PC-3 (cell line): ENCODE data around the gene ISOC1. TPM values are rescaled to one million over a fixed set of nuclear protein-coding genes. Genes with fewer than 3 reads are reported as not detected.

ENCODE experiments used
- ATAC-seq: fragments of 200-7000 bp; cut with Tn5 transposase; 2 replicates; pipeline ENCODE4 v1.9.1; 2020; ENCODE audit warnings: mild to moderate bottlenecking, moderate library complexity
- BruUV-seq: library from RNA; stranded (reverse); fragments of 400-500 nt; replicated peaks from 2 replicates; lab custom pipeline; 2021; lab: Mats Ljungman, UMichigan
- CTCF ChIA-PET: fragments of 300-600 bp; sonication (Branson Sonifier 250); formaldehyde crosslinking; loops from one replicate; lab custom pipeline; 2022; ENCODE audit warnings: antibody characterized with exemption; lab: Charles Lee
- POLR2A ChIA-PET: fragments of 300-600 bp; sonication (Branson Sonifier 250); formaldehyde crosslinking; loops from one replicate; lab custom pipeline; 2022; ENCODE audit warnings: antibody characterized with exemption; ENCODE audit not compliant: unreplicated experiment; lab: Charles Lee
- DNase-seq: peaks from one replicate; pipeline ENCODE4 v3.0.0-alpha.2; 2015
- H2AFZ ChIP-seq: fragments of 300-600 bp; sonication (generic); 2 replicates; pipeline ENCODE4 v1.6.0; 2016; ENCODE audit warnings: antibody characterized with exemption, low read length
- H3F3A ChIP-seq: fragments of 300-600 bp; sonication (generic); one replicate; pipeline ENCODE4 v1.6.0; 2017; ENCODE audit warnings: antibody characterized with exemption, low read length, control low read depth, mild to moderate bottlenecking; ENCODE audit not compliant: unreplicated experiment
- H3K27ac ChIP-seq: fragments of 300-600 bp; sonication (generic); 2 replicates; pipeline ENCODE4 v1.5.1; 2016; ENCODE audit warnings: mild to moderate bottlenecking, low read length
- H3K27me3 ChIP-seq: fragments of 300-600 bp; sonication (generic); 2 replicates; pipeline ENCODE4 v1.6.1; 2016; ENCODE audit warnings: low read length, mixed read lengths
- H3K36me3 ChIP-seq: fragments of 300-600 bp; sonication (generic); 2 replicates; pipeline ENCODE4 v1.6.1; 2016; ENCODE audit warnings: low read depth, mixed run types, low read length, mixed read lengths
- H3K4me1 ChIP-seq: fragments of 300-600 bp; sonication (generic); 2 replicates; pipeline ENCODE4 v1.5.1; 2016; ENCODE audit warnings: low read length; ENCODE audit not compliant: insufficient read depth
- H3K4me2 ChIP-seq: fragments of 300-600 bp; sonication (generic); 2 replicates; pipeline ENCODE4 v1.6.0; 2016; ENCODE audit warnings: low read length
- H3K4me3 ChIP-seq: fragments of 300-600 bp; sonication (generic); 2 replicates; pipeline ENCODE4 v1.5.1; 2016; ENCODE audit warnings: mild to moderate bottlenecking, low read length, mixed read lengths
- H3K79me2 ChIP-seq: fragments of 300-600 bp; sonication (generic); 2 replicates; pipeline ENCODE4 v1.6.1; 2017; ENCODE audit warnings: low read length, mixed read lengths
- H3K9ac ChIP-seq: fragments of 300-600 bp; sonication (generic); 2 replicates; pipeline ENCODE4 v1.6.0; 2016; ENCODE audit warnings: mild to moderate bottlenecking, low read length
- H3K9me2 ChIP-seq: fragments of 300-600 bp; sonication (generic); replicated peaks from 2 replicates; pipeline ENCODE4 v1.6.1; 2016; ENCODE audit warnings: mixed run types, low read length, mixed read lengths
- H3K9me3 ChIP-seq: fragments of 300-600 bp; sonication (generic); 2 replicates; pipeline ENCODE4 v1.6.1; 2016; ENCODE audit warnings: low read length, mixed read lengths
- H4K20me1 ChIP-seq: fragments of 300-600 bp; sonication (generic); 2 replicates; pipeline ENCODE4 v1.6.1; 2016; ENCODE audit warnings: low read length, mixed read lengths
- EZH2 ChIP-seq: fragments of 300-600 bp; sonication (generic); IDR thresholded peaks from one replicate; pipeline ENCODE4 v1.6.1; 2017; ENCODE audit warnings: antibody characterized with exemption, mild to moderate bottlenecking, low read length; ENCODE audit not compliant: unreplicated experiment
- EZH2phosphoT487 ChIP-seq: fragments of 300-600 bp; sonication (generic); IDR thresholded peaks from 2 replicates; pipeline ENCODE4 v1.6.1; 2018; ENCODE audit warnings: mild to moderate bottlenecking, antibody characterized with exemption, low read length, borderline replicate concordance
- intact Hi-C: fragments of 100-400 bp; cut with micrococcal nuclease; formaldehyde crosslinking; loops from 2 replicates; pipeline ENCODE4 v1.9.0; 2023
- total RNA-seq: library from RNA; depleted of rRNA; stranded (reverse); fragments of >200 nt; gene quantifications from 2 replicates; pipeline ENCODE4 v1.2.3, GENCODE V29; 2014
- TF ChIP-seq, protein P1 (sequence below): fragments of 300-600 bp; sonication (generic); conservative IDR thresholded peaks from 2 replicates; pipeline ENCODE4 v1.5.1; 2017; ENCODE audit warnings: antibody characterized with exemption, low read depth, mild to moderate bottlenecking, low read length

The ISOC1 gene
- total RNA-seq, 1 experiment from 2014 or later, result 27.3 TPM

- H2AFZ ChIP-seq, result no peak overlapping the region
- no peaks in the 10 kb centered on the region for H3K36me3 ChIP-seq
- no peaks in the 10 kb centered on the region for H3K9me3 ChIP-seq
- no peak for ATAC-seq
- no peaks in the 10 kb centered on the region for H3K79me2 ChIP-seq
- H4K20me1 ChIP-seq, result no peaks in the 10 kb centered on the region
- 0 out of 2 replicates have a peak, but pooled peaks cover 9% of the 10 kb centered on the region for H3K4me1 ChIP-seq
- H3K9ac ChIP-seq, result no peak overlapping the region
- H3K4me2 ChIP-seq, result no peak overlapping the region
- CTCF ChIA-PET, result no interaction called here
- no peak overlapping the region for H3K27ac ChIP-seq
- no TSS peak for BruUV-seq
- POLR2A ChIA-PET, result no interaction called here
- H3K4me3 ChIP-seq, result no peak overlapping the region
- H3K9me2 ChIP-seq, result no peaks in the 10 kb centered on the region
- intact Hi-C loops, result no loop called here
- DNase-seq, result no peak
- H3K27me3 ChIP-seq, result no peaks in the 10 kb centered on the region
- no peaks in the 10 kb centered on the region for H3F3A ChIP-seq
- TF ChIP-seq EZH2 (no peak), EZH2phosphoT487 (no peak)
- TF ChIP-seq, protein P1, sequence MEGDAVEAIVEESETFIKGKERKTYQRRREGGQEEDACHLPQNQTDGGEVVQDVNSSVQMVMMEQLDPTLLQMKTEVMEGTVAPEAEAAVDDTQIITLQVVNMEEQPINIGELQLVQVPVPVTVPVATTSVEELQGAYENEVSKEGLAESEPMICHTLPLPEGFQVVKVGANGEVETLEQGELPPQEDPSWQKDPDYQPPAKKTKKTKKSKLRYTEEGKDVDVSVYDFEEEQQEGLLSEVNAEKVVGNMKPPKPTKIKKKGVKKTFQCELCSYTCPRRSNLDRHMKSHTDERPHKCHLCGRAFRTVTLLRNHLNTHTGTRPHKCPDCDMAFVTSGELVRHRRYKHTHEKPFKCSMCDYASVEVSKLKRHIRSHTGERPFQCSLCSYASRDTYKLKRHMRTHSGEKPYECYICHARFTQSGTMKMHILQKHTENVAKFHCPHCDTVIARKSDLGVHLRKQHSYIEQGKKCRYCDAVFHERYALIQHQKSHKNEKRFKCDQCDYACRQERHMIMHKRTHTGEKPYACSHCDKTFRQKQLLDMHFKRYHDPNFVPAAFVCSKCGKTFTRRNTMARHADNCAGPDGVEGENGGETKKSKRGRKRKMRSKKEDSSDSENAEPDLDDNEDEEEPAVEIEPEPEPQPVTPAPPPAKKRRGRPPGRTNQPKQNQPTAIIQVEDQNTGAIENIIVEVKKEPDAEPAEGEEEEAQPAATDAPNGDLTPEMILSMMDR, result no peak
These were observed 24.3 kb downstream of the ISOC1 start for GRCh38 chr5:129118826-129119225.

DNA sequence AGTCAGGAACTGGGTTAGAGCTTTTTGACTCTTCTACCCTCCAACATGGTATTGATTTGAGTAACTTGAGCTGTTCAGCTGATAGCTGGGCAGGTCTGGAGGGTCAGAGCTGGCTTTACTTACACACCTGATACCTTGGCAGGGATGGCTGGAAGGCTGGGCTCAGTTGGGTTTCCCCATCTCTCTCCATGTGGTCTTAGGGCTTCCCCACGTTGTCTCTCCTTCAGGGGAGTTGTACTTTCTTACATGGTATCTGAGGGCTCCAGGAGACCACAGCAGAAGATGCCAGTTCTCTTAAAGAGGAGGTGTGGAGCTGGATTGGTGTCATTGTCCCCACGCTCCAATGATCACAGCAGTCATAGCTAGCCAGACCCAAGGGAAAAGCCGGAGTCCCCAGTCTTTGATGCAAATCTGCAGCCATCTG lies 25.6 kb downstream of the ISOC1 start:
- H3F3A ChIP-seq, result no peaks in the 10 kb centered on the region
- H3K9me3 ChIP-seq, result no peaks in the 10 kb centered on the region
- no peak for ATAC-seq
- no peak for DNase-seq
- CTCF ChIA-PET, result no interaction called here
- H3K4me1 ChIP-seq, result 0 out of 2 replicates have a peak, but pooled peaks cover 9% of the 10 kb centered on the region
- no peaks in the 10 kb centered on the region for H4K20me1 ChIP-seq
- intact Hi-C loops, result no loop called here
- POLR2A ChIA-PET, result interaction anchor here (0.6 kb wide), 1 partner anchor 892 kb away, joined by 3 read pairs; no protein-coding TSS in a partner anchor
- no peaks in the 10 kb centered on the region for H3K27me3 ChIP-seq
- H3K9ac ChIP-seq, result no peak overlapping the region
- no peak overlapping the region for H3K4me3 ChIP-seq
- no peaks in the 10 kb centered on the region for H3K79me2 ChIP-seq
- no peak overlapping the region for H3K27ac ChIP-seq
- no peak for TF ChIP-seq EZH2
- TF ChIP-seq EZH2phosphoT487, result no peak
- TF ChIP-seq, protein P1, result no peak
- no peak overlapping the region for H3K4me2 ChIP-seq
- BruUV-seq, result no TSS peak
- H3K36me3 ChIP-seq, result no peaks in the 10 kb centered on the region
- no peaks in the 10 kb centered on the region for H3K9me2 ChIP-seq
- H2AFZ ChIP-seq, result no peak overlapping the region

DNA sequence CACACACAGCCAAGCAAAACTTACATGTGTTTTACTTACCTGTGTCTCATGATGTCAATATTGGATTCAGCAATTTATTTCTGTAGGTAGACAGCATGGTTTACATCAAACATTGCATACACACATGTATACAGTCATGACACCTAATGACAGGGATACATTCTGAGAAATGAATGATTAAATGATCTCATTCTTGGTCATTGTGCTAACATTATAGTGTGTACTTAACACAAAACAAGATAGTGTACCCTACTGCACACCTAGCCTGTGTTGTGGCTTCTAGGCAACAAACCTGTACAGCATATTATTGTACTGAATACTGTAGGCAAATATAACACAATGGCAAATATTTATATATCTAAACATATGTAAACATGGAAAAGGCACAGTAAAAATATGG lies 28.0 kb downstream of the ISOC1 start:
- ChIA-PET CTCF (no interaction called here), POLR2A (no interaction called here)
- BruUV-seq, result no TSS peak
- Histone ChIP-seq H3K4me2 (no peak overlapping the region), H3K36me3 (no peaks in the 10 kb centered on the region), H3K27me3 (no peaks in the 10 kb centered on the region), H3K9ac (no peak overlapping the region), H3K79me2 (no peaks in the 10 kb centered on the region), H3K4me3 (no peak overlapping the region), H2AFZ (no peak overlapping the region), H3F3A (no peaks in the 10 kb centered on the region), H3K27ac (no peak overlapping the region), H4K20me1 (no peaks in the 10 kb centered on the region), H3K9me2 (no peaks in the 10 kb centered on the region), H3K9me3 (no peaks in the 10 kb centered on the region), H3K4me1 (0 out of 2 replicates have a peak, but pooled peaks cover 9% of the 10 kb centered on the region)
- ATAC-seq (peak; percentile 84), DNase-seq (peak; percentile 65)
- TF ChIP-seq, protein P1, result no peak
- TF ChIP-seq EZH2, result no peak
- TF ChIP-seq EZH2phosphoT487, result no peak
- intact Hi-C loops, result no loop called here
